ENCODE measurements around the gene PTPRQ.

DNA sequence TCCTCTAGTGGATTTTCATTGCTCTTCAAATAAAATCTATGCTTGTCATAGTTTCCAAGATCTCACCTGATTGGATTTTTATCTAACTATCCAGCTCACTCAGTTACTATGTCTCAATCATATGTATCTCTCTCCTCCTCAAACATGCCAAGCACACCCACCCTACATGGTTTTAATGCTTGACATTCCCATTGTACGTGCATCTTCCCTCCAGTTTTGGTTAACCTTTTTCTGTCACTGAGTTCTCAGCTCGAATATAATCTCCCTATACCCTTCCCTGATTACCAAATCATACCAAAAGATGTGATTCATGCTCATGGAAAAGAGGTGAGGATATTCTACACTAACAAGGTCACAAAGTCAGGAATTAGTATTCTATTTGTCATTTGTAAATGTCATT lies 12.0 kb upstream of the PTPRQ start:
- TF ChIP-seq POLR2AphosphoS5 (IDR thresholded peaks at IDR 0.05; ENCODE audit: insufficient read depth in 1 of 2, low read depth in 1 of 2) (no peak), POLR2A (IDR thresholded peaks at IDR 0.05) (no peak)
- TF ChIP-seq, protein P1, sequence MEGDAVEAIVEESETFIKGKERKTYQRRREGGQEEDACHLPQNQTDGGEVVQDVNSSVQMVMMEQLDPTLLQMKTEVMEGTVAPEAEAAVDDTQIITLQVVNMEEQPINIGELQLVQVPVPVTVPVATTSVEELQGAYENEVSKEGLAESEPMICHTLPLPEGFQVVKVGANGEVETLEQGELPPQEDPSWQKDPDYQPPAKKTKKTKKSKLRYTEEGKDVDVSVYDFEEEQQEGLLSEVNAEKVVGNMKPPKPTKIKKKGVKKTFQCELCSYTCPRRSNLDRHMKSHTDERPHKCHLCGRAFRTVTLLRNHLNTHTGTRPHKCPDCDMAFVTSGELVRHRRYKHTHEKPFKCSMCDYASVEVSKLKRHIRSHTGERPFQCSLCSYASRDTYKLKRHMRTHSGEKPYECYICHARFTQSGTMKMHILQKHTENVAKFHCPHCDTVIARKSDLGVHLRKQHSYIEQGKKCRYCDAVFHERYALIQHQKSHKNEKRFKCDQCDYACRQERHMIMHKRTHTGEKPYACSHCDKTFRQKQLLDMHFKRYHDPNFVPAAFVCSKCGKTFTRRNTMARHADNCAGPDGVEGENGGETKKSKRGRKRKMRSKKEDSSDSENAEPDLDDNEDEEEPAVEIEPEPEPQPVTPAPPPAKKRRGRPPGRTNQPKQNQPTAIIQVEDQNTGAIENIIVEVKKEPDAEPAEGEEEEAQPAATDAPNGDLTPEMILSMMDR (IDR thresholded peaks at IDR 0.05): no peak

All from vagina (tissue), 2 donors.